H9 (cell line): ENCODE results near the gene FMOD. TPM values are rescaled to one million over a fixed set of nuclear protein-coding genes. Genes with fewer than 3 reads are reported as not detected.

Source experiments
- DNase-seq: peaks from one replicate; pipeline ENCODE4 v3.0.0-alpha.2; 2017
- H2AFZ ChIP-seq: one replicate; pipeline ENCODE4 v1.6.1; 2013; ENCODE audit warnings: mild to moderate bottlenecking, low read length, control low read depth, moderate library complexity
- H2AK5ac ChIP-seq: 2 replicates; pipeline ENCODE4 v1.6.1; 2013; ENCODE audit warnings: low read length, control low read depth, mixed read lengths; ENCODE audit not compliant: insufficient read length
- H2BK120ac ChIP-seq: one replicate; pipeline ENCODE4 v1.6.1; 2013; ENCODE audit warnings: low read depth, mild to moderate bottlenecking, low read length, control low read depth, inconsistent platforms; ENCODE audit not compliant: poor library complexity, severe bottlenecking
- H2BK12ac ChIP-seq: 2 replicates; pipeline ENCODE4 v1.6.1; 2013; ENCODE audit warnings: low read length, control low read depth, mixed read lengths, low read depth; ENCODE audit not compliant: insufficient read length
- H2BK15ac ChIP-seq: 2 replicates; pipeline ENCODE4 v1.6.1; 2013; ENCODE audit warnings: low read depth, low read length, control low read depth
- H2BK20ac ChIP-seq: one replicate; pipeline ENCODE4 v1.6.1; 2013; ENCODE audit warnings: low read depth, mild to moderate bottlenecking, low read length, control low read depth, inconsistent platforms; ENCODE audit not compliant: poor library complexity, severe bottlenecking
- H2BK5ac ChIP-seq: 2 replicates; pipeline ENCODE4 v1.6.1; 2013; ENCODE audit warnings: low read length, control low read depth, mixed read lengths; ENCODE audit not compliant: insufficient read length
- H3K14ac ChIP-seq: 2 replicates; pipeline ENCODE4 v1.6.1; 2013; ENCODE audit warnings: low read length, control low read depth; ENCODE audit not compliant: insufficient read depth
- H3K18ac ChIP-seq: 2 replicates; pipeline ENCODE4 v1.6.1; 2013; ENCODE audit warnings: low read depth, mild to moderate bottlenecking, mixed read lengths, low read length, control low read depth; ENCODE audit not compliant: insufficient read length
- H3K23ac ChIP-seq: 2 replicates; pipeline ENCODE4 v1.6.1; 2013; ENCODE audit warnings: low read length, control low read depth, mixed read lengths, low read depth; ENCODE audit not compliant: insufficient read length
- H3K23me2 ChIP-seq: 2 replicates; pipeline ENCODE4 v1.6.1; 2013; ENCODE audit warnings: low read depth, mild to moderate bottlenecking, mixed read lengths, low read length, control low read depth; ENCODE audit not compliant: insufficient read length, poor library complexity, severe bottlenecking
- H3K27ac ChIP-seq: 2 replicates; pipeline ENCODE4 v1.5.1; 2013; ENCODE audit warnings: low read length, control low read depth, mixed read lengths, low read depth; ENCODE audit not compliant: insufficient read length
- H3K27me3 ChIP-seq: 2 replicates; pipeline ENCODE4 v1.6.1; 2013; ENCODE audit warnings: low read length, control low read depth, inconsistent platforms; ENCODE audit not compliant: insufficient read depth
- H3K4ac ChIP-seq: 2 replicates; pipeline ENCODE4 v1.6.1; 2013; ENCODE audit warnings: low read depth, mild to moderate bottlenecking, control low read depth, inconsistent platforms, low read length, moderate library complexity
- H3K4me1 ChIP-seq: 2 replicates; pipeline ENCODE4 v1.6.1; 2013; ENCODE audit warnings: low read length, control low read depth, inconsistent platforms; ENCODE audit not compliant: insufficient read depth
- H3K4me2 ChIP-seq: 2 replicates; pipeline ENCODE4 v1.6.1; 2013; ENCODE audit warnings: low read length, control low read depth, mixed read lengths; ENCODE audit not compliant: insufficient read length, insufficient read depth
- H3K56ac ChIP-seq: 2 replicates; pipeline ENCODE4 v1.6.1; 2013; ENCODE audit warnings: low read depth, mild to moderate bottlenecking, mixed read lengths, low read length, control low read depth; ENCODE audit not compliant: insufficient read length
- H3K79me1 ChIP-seq: 2 replicates; pipeline ENCODE4 v1.6.1; 2013; ENCODE audit warnings: low read depth, mild to moderate bottlenecking, moderate library complexity, low read length, control low read depth, inconsistent platforms; ENCODE audit not compliant: insufficient read depth, poor library complexity, severe bottlenecking
- H3K79me2 ChIP-seq: 2 replicates; pipeline ENCODE4 v1.6.1; 2013; ENCODE audit warnings: low read length, control low read depth, inconsistent platforms; ENCODE audit not compliant: insufficient read depth
- H3K9ac ChIP-seq: 2 replicates; pipeline ENCODE4 v1.6.1; 2013; ENCODE audit warnings: low read length, control low read depth, mixed read lengths; ENCODE audit not compliant: insufficient read length; ENCODE audit errors: extremely low read depth
- H3K9me3 ChIP-seq: one replicate; pipeline ENCODE4 v1.6.1; 2013; ENCODE audit warnings: low read depth, low read length, inconsistent platforms; ENCODE audit not compliant: control insufficient read depth
- H3T11ph ChIP-seq: one replicate; pipeline ENCODE4 v1.6.1; 2013; ENCODE audit warnings: mild to moderate bottlenecking, low read length, control low read depth, inconsistent platforms
- H4K20me1 ChIP-seq: one replicate; pipeline ENCODE4 v1.6.1; 2013; ENCODE audit not compliant: control insufficient read depth, insufficient read length, insufficient read depth
- H4K5ac ChIP-seq: 2 replicates; pipeline ENCODE4 v1.6.1; 2013; ENCODE audit warnings: low read depth, mild to moderate bottlenecking, mixed read lengths, low read length, control low read depth; ENCODE audit not compliant: insufficient read length
- H4K8ac ChIP-seq: replicated peaks from 2 replicates; pipeline ENCODE4 v1.6.1; 2013; ENCODE audit warnings: low read length, control low read depth, mixed read lengths, low read depth; ENCODE audit not compliant: insufficient read length
- H4K91ac ChIP-seq: 2 replicates; pipeline ENCODE4 v1.6.1; 2013; ENCODE audit warnings: low read depth, mild to moderate bottlenecking, moderate library complexity, mixed read lengths, low read length, control low read depth; ENCODE audit not compliant: insufficient read length
- H3K27ac Mint-ChIP-seq, 3 experiments: 2 replicates in 2 of 3; 3 replicates in 1 of 3; pipeline ENCODE4 v1.8.0; 2020 to 2021; ENCODE audit warnings: mixed read lengths in 3 of 3, mild to moderate bottlenecking in 1 of 3, moderate library complexity in 1 of 3
- H3K27me3 Mint-ChIP-seq: 2 replicates; pipeline ENCODE4 v1.8.0; 2021; ENCODE audit warnings: low read depth, mild to moderate bottlenecking, moderate library complexity, mixed read lengths
- H3K36me3 Mint-ChIP-seq, 3 experiments: 2 replicates in 2 of 3; 3 replicates in 1 of 3; pipeline ENCODE4 v1.8.0; 2020 to 2021; ENCODE audit warnings: low read depth in 3 of 3, mixed read lengths in 3 of 3; ENCODE audit not compliant: insufficient read depth in 1 of 3
- H3K4me1 Mint-ChIP-seq, 2 experiments: 2 replicates each; pipeline ENCODE4 v1.8.0; 2020; ENCODE audit warnings: mixed read lengths in 2 of 2
- H3K4me3 Mint-ChIP-seq, 2 experiments: 2 replicates in 1 of 2; 3 replicates in 1 of 2; pipeline ENCODE4 v1.8.0; 2020 to 2021; ENCODE audit warnings: mild to moderate bottlenecking in 2 of 2, mixed read lengths in 2 of 2, moderate library complexity in 1 of 2
- H3K9me3 Mint-ChIP-seq, 2 experiments: 2 replicates in 1 of 2; 3 replicates in 1 of 2; pipeline ENCODE4 v1.8.0; 2020; ENCODE audit warnings: mild to moderate bottlenecking in 2 of 2, mixed read lengths in 2 of 2, moderate library complexity in 1 of 2
- CTCF ChIP-seq: fragments of 200-600 bp; sonication (generic); conservative IDR thresholded peaks from 3 replicates; pipeline ENCODE4 v1.8.0; 2021; ENCODE audit warnings: antibody characterized with exemption, mild to moderate bottlenecking
- WGBS: extraction: QIAGEN DNeasy Blood & Tissue Kit; methylation state at CpG from one replicate; pipeline ENCODE4 v1.1.7; 2013; ENCODE audit warnings: missing lambda C conversion rate, low lambda C conversion rate, mixed read lengths; ENCODE audit not compliant: insufficient read length; ENCODE audit errors: extremely low coverage; 5-methylcytosine and 5-hydroxymethylcytosine counted together
- total RNA-seq: library from RNA; stranded (reverse); gene quantifications from 2 replicates; pipeline ENCODE4 v1.2.1, GENCODE V29; 2021

Gene FMOD
- total RNA-seq, 1 experiment from 2014 or later = not detected

GRCh38 chr1:203295796-203296195 is 55.1 kb downstream of the FMOD start:
- Histone ChIP-seq H3K18ac (no peak overlapping the region), H3K4me1 (peaks cover 2% of the 10 kb centered on the region; the same call in 1 of the 2 replicates), H4K20me1 (no peaks in the 10 kb centered on the region), H3K56ac (no peak overlapping the region), H3K14ac (no peak overlapping the region), H2BK5ac (no peak overlapping the region), H2BK12ac (no peak overlapping the region), H3K27ac (no peak overlapping the region), H2BK120ac (no peak overlapping the region), H3K9me3 (no peaks in the 10 kb centered on the region), H3T11ph (no peak overlapping the region), H3K79me1 (no peaks in the 10 kb centered on the region), H3K4me2 (no peak overlapping the region), H3K4ac (no peak overlapping the region), H4K91ac (no peak overlapping the region), H4K5ac (no peak overlapping the region), H4K8ac (no peak overlapping the region), H2BK15ac (no peak overlapping the region), H3K27me3 (peaks cover 10% of the 10 kb centered on the region; the same call in 1 of the 2 replicates), H3K23ac (no peak overlapping the region), H3K79me2 (no peaks in the 10 kb centered on the region), H2BK20ac (no peak overlapping the region), H2AFZ (no peak overlapping the region), H3K9ac (no peak overlapping the region), H3K23me2 (no peaks in the 10 kb centered on the region), H2AK5ac (no peak overlapping the region)
- no CpG with 5 or more reads among the region's 1 CpG for WGBS
- Mint-ChIP-seq H3K36me3 (no peaks in the 10 kb centered on the region), H3K27ac (no peak overlapping the region), H3K27me3 (peaks cover 96% of the 10 kb centered on the region), H3K9me3 (no peaks in the 10 kb centered on the region), H3K4me1 (peaks cover 14 to 17% of the 10 kb centered on the region in 2 experiments), H3K4me3 (no peak overlapping the region)
- no peak for TF ChIP-seq CTCF
- DNase-seq = no peak
